ENCODE results near the gene MYO1G. TPM values are rescaled to one million over a fixed set of nuclear protein-coding genes. Genes with fewer than 3 reads are reported as not detected.

Gene MYO1G
- total RNA-seq, 1 donor from 2014 or later = 0.53 TPM

- peaks cover 6% of the 10 kb centered on the region for H3K4me1 Mint-ChIP-seq (ENCODE audit: unreplicated experiment)
- no peaks in the 10 kb centered on the region for H3K36me3 Mint-ChIP-seq
- no peak overlapping the region for H3K4me3 Mint-ChIP-seq
- TF ChIP-seq, protein P1, sequence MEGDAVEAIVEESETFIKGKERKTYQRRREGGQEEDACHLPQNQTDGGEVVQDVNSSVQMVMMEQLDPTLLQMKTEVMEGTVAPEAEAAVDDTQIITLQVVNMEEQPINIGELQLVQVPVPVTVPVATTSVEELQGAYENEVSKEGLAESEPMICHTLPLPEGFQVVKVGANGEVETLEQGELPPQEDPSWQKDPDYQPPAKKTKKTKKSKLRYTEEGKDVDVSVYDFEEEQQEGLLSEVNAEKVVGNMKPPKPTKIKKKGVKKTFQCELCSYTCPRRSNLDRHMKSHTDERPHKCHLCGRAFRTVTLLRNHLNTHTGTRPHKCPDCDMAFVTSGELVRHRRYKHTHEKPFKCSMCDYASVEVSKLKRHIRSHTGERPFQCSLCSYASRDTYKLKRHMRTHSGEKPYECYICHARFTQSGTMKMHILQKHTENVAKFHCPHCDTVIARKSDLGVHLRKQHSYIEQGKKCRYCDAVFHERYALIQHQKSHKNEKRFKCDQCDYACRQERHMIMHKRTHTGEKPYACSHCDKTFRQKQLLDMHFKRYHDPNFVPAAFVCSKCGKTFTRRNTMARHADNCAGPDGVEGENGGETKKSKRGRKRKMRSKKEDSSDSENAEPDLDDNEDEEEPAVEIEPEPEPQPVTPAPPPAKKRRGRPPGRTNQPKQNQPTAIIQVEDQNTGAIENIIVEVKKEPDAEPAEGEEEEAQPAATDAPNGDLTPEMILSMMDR (conservative IDR thresholded peaks at IDR 0.05) = no peak
- peaks cover 26% of the 10 kb centered on the region for H3K27me3 Mint-ChIP-seq
- no peaks in the 10 kb centered on the region for H3K9me3 Mint-ChIP-seq
- no peak for DNase-seq (ENCODE audit: extremely low spot score, unreplicated experiment)
- no peak overlapping the region for H3K27ac Mint-ChIP-seq
Measured at GRCh38 chr7:44953156-44953555, 25.7 kb downstream of the MYO1G start.

DNA sequence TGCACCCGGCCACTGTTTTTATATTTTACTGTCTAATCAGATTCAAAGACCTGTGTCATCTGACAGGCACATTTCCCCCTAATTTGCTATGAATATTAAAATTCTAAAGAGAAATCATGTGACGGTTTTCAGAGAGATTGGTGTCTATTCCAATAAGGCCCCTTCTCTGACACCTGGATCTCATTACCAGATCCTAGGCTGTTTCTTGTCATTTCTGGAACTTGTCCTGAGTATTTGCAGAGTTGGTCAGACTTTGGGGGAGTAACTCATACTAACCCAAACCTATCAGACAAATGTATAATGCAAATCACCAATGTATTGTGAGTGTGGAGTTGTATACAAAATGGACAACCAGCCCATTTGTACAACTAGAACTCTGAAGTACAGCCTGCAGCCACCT lies 29.5 kb downstream of the MYO1G start:
- Mint-ChIP-seq H3K27ac (no peak overlapping the region), H3K4me1 (ENCODE audit: unreplicated experiment) (no peaks in the 10 kb centered on the region), H3K36me3 (no peaks in the 10 kb centered on the region), H3K27me3 (peaks cover 37% of the 10 kb centered on the region), H3K9me3 (no peaks in the 10 kb centered on the region), H3K4me3 (no peak overlapping the region)
- no peak for DNase-seq (ENCODE audit: extremely low spot score, unreplicated experiment)
- TF ChIP-seq, protein P1 (conservative IDR thresholded peaks at IDR 0.05) = no peak

- Mint-ChIP-seq H3K27me3 (peaks cover 37% of the 10 kb centered on the region), H3K4me3 (no peak overlapping the region), H3K9me3 (no peaks in the 10 kb centered on the region), H3K27ac (no peak overlapping the region), H3K36me3 (no peaks in the 10 kb centered on the region), H3K4me1 (ENCODE audit: unreplicated experiment) (no peaks in the 10 kb centered on the region)
- no peak for DNase-seq (ENCODE audit: extremely low spot score, unreplicated experiment)
- TF ChIP-seq, protein P1 (conservative IDR thresholded peaks at IDR 0.05) = no peak
Measured at GRCh38 chr7:44945479-44945878, 33.3 kb downstream of the MYO1G start.

GRCh38 chr7:44944821-44945220 lies 34.0 kb downstream of the MYO1G start:
- Mint-ChIP-seq H3K9me3 (no peaks in the 10 kb centered on the region), H3K27ac (no peak overlapping the region), H3K36me3 (no peaks in the 10 kb centered on the region), H3K27me3 (peaks cover 33% of the 10 kb centered on the region), H3K4me3 (no peak overlapping the region), H3K4me1 (ENCODE audit: unreplicated experiment) (no peaks in the 10 kb centered on the region)
- TF ChIP-seq, protein P1 (conservative IDR thresholded peaks at IDR 0.05) = no peak
- DNase-seq (ENCODE audit: extremely low spot score, unreplicated experiment) = no peak

GRCh38 chr7:44943631-44944030 lies 35.2 kb downstream of the MYO1G start:
- H3K27ac Mint-ChIP-seq = no peak overlapping the region
- no peaks in the 10 kb centered on the region for H3K36me3 Mint-ChIP-seq

More at GRCh38 chr7:44943631-44944030, 35.2 kb downstream of the MYO1G start:
- TF ChIP-seq, protein P1 (conservative IDR thresholded peaks at IDR 0.05) = no peak
- no peak for DNase-seq (ENCODE audit: extremely low spot score, unreplicated experiment)
- Mint-ChIP-seq H3K27me3 (peaks cover 34% of the 10 kb centered on the region), H3K9me3 (no peaks in the 10 kb centered on the region), H3K4me1 (ENCODE audit: unreplicated experiment) (no peaks in the 10 kb centered on the region), H3K4me3 (no peak overlapping the region)
